ENCODE results near the gene LITAF. TPM values are rescaled to one million over a fixed set of nuclear protein-coding genes. Genes with fewer than 3 reads are reported as not detected.

Gene LITAF
- total RNA-seq, 1 experiment from 2014 or later: 244 TPM

GRCh38 chr16:11510178-11510973 lies 76.3 kb downstream of the LITAF start:
- Histone ChIP-seq H4K20me1 (ENCODE audit: insufficient read depth) (no peaks in the 10 kb centered on the region), H2AFZ (no peak overlapping the region), H3K9me2 (ENCODE audit: insufficient read depth) (no peaks in the 10 kb centered on the region), H3K4me2 (no peak overlapping the region), H3K9me3 (ENCODE audit: insufficient read depth, low read depth) (no peaks in the 10 kb centered on the region), H3F3A (ENCODE audit: insufficient read depth, low read depth) (peaks cover 11% of the 10 kb centered on the region), H3K27ac (no peak overlapping the region), H3K4me1 (replicated peaks; ENCODE audit: insufficient read depth) (peaks cover 5% of the 10 kb centered on the region; the same call in 1 of the 2 replicates), H3K27me3 (ENCODE audit: insufficient read depth, low read depth) (no peaks in the 10 kb centered on the region), H3K79me2 (ENCODE audit: low read depth) (no peaks in the 10 kb centered on the region), H3K36me3 (ENCODE audit: low read depth) (no peaks in the 10 kb centered on the region), H3K4me3 (no peak overlapping the region)
- CTCF ChIA-PET: no interaction called here
- TF ChIP-seq, protein P1, sequence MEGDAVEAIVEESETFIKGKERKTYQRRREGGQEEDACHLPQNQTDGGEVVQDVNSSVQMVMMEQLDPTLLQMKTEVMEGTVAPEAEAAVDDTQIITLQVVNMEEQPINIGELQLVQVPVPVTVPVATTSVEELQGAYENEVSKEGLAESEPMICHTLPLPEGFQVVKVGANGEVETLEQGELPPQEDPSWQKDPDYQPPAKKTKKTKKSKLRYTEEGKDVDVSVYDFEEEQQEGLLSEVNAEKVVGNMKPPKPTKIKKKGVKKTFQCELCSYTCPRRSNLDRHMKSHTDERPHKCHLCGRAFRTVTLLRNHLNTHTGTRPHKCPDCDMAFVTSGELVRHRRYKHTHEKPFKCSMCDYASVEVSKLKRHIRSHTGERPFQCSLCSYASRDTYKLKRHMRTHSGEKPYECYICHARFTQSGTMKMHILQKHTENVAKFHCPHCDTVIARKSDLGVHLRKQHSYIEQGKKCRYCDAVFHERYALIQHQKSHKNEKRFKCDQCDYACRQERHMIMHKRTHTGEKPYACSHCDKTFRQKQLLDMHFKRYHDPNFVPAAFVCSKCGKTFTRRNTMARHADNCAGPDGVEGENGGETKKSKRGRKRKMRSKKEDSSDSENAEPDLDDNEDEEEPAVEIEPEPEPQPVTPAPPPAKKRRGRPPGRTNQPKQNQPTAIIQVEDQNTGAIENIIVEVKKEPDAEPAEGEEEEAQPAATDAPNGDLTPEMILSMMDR (conservative IDR thresholded peaks at IDR 0.05): no peak
- no peak for TF ChIP-seq EZH2 (IDR thresholded peaks at IDR 0.05; ENCODE audit: low read depth)
- DNase-seq: no peak
- intact Hi-C loops (cut with micrococcal nuclease; ENCODE audit: unreplicated experiment): no loop called here
- no TSS peak for BruUV-seq (replicated peaks)
- POLR2A ChIA-PET (ENCODE audit: unreplicated experiment): no interaction called here

- no peak for DNase-seq
- no peak for TF ChIP-seq EZH2 (IDR thresholded peaks at IDR 0.05; ENCODE audit: low read depth)
- TF ChIP-seq, protein P1 (conservative IDR thresholded peaks at IDR 0.05): no peak
- no peaks in the 10 kb centered on the region for H3K27me3 ChIP-seq (ENCODE audit: insufficient read depth, low read depth)
- H3K36me3 ChIP-seq (ENCODE audit: low read depth): no peaks in the 10 kb centered on the region
- no peak overlapping the region for H3K27ac ChIP-seq
- H3K4me2 ChIP-seq: no peak overlapping the region
- H3K4me3 ChIP-seq: no peak overlapping the region
- peaks cover 11% of the 10 kb centered on the region for H3F3A ChIP-seq (ENCODE audit: insufficient read depth, low read depth)
- ChIA-PET POLR2A (ENCODE audit: unreplicated experiment) (no interaction called here), CTCF (no interaction called here)
- no peaks in the 10 kb centered on the region for H3K9me3 ChIP-seq (ENCODE audit: insufficient read depth, low read depth)
- no peak overlapping the region for H2AFZ ChIP-seq
- H3K4me1 ChIP-seq (replicated peaks; ENCODE audit: insufficient read depth): peaks cover 5% of the 10 kb centered on the region; the same call in 1 of the 2 replicates
- BruUV-seq (replicated peaks): no TSS peak
- no peaks in the 10 kb centered on the region for H3K79me2 ChIP-seq (ENCODE audit: low read depth)
- H3K9me2 ChIP-seq (ENCODE audit: insufficient read depth): no peaks in the 10 kb centered on the region
- no peaks in the 10 kb centered on the region for H4K20me1 ChIP-seq (ENCODE audit: insufficient read depth)
- intact Hi-C loops (cut with micrococcal nuclease; ENCODE audit: unreplicated experiment): no loop called here
These were observed 78.7 kb downstream of the LITAF start for GRCh38 chr16:11507991-11508390.

DNA sequence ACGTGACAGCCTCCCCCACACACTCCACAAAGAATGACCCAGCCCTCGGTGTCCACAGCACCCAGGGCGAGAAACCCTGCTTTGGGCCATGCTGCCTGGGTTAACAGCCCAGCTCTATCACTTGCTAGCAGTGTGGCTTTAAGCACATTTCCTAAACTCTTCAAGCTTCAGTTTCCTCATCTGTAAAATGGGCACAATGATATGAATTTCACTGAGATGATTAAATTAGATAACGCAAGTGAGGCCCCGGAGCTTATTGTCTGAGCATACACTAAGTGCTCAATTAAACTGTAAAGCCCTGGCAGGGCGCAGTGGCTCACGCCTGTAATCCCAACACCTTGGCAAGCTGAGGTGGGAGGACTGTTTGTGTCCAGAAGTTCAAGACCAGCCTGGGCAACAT lies 79.4 kb downstream of the LITAF start:
- no peak overlapping the region for H3K27ac ChIP-seq
- peaks cover 5% of the 10 kb centered on the region; the same call in 1 of the 2 replicates for H3K4me1 ChIP-seq (replicated peaks; ENCODE audit: insufficient read depth)
- H2AFZ ChIP-seq: no peak overlapping the region
- H3K79me2 ChIP-seq (ENCODE audit: low read depth): no peaks in the 10 kb centered on the region
- DNase-seq: no peak
- CTCF ChIA-PET: no interaction called here
- H3K36me3 ChIP-seq (ENCODE audit: low read depth): no peaks in the 10 kb centered on the region
- no TSS peak for BruUV-seq (replicated peaks)
- POLR2A ChIA-PET (ENCODE audit: unreplicated experiment): no interaction called here
- peaks cover 11% of the 10 kb centered on the region for H3F3A ChIP-seq (ENCODE audit: insufficient read depth, low read depth)
- no peaks in the 10 kb centered on the region for H3K9me2 ChIP-seq (ENCODE audit: insufficient read depth)
- no peaks in the 10 kb centered on the region for H3K9me3 ChIP-seq (ENCODE audit: insufficient read depth, low read depth)
- H4K20me1 ChIP-seq (ENCODE audit: insufficient read depth): no peaks in the 10 kb centered on the region
- no peak overlapping the region for H3K4me3 ChIP-seq
- H3K27me3 ChIP-seq (ENCODE audit: insufficient read depth, low read depth): no peaks in the 10 kb centered on the region
- TF ChIP-seq EZH2 (IDR thresholded peaks at IDR 0.05; ENCODE audit: low read depth): no peak
- TF ChIP-seq, protein P1 (conservative IDR thresholded peaks at IDR 0.05): no peak
- no peak overlapping the region for H3K4me2 ChIP-seq
- intact Hi-C loops (cut with micrococcal nuclease; ENCODE audit: unreplicated experiment): no loop called here
